ENCODE results near the gene DMAC1.
A peak's percentile ranks its signal among the peaks of the same experiment; 100 is the strongest.

Gene DMAC1

GRCh38 chr9:7784472-7784871 is 15.1 kb downstream of the DMAC1 start:
- Histone ChIP-seq H3K79me2 (ENCODE audit: insufficient read depth, low read depth) (no peaks in the 10 kb centered on the region), H3K4me3 (IDR thresholded peaks at IDR 0.05; ENCODE audit: insufficient read depth, low read depth, low read length) (no peak overlapping the region), H3K27me3 (ENCODE audit: insufficient read depth, low read depth) (peaks cover 42% of the 10 kb centered on the region), H3K4me2 (peak overlapping the region; percentile 75), H4K20me1 (ENCODE audit: insufficient read depth) (no peaks in the 10 kb centered on the region), H3K27ac (no peak overlapping the region), H3K36me3 (ENCODE audit: insufficient read depth) (no peaks in the 10 kb centered on the region), H3K9ac (no peak overlapping the region), H3K4me1 (ENCODE audit: low read depth, poor library complexity, severe bottlenecking) (peaks cover 36% of the 10 kb centered on the region), H2AFZ (ENCODE audit: low read depth) (no peak overlapping the region)
- no peak for TF ChIP-seq CTCF (conservative IDR thresholded peaks at IDR 0.05; ENCODE audit: low read depth, low read length)

- Histone ChIP-seq H4K20me1 (ENCODE audit: insufficient read depth) (no peaks in the 10 kb centered on the region), H2AFZ (ENCODE audit: low read depth) (no peak overlapping the region), H3K4me1 (ENCODE audit: low read depth, poor library complexity, severe bottlenecking) (peaks cover 36% of the 10 kb centered on the region), H3K4me2 (peak overlapping the region; percentile 75), H3K79me2 (ENCODE audit: insufficient read depth, low read depth) (no peaks in the 10 kb centered on the region), H3K27me3 (ENCODE audit: insufficient read depth, low read depth) (peaks cover 50% of the 10 kb centered on the region), H3K9ac (no peak overlapping the region), H3K4me3 (IDR thresholded peaks at IDR 0.05; ENCODE audit: insufficient read depth, low read depth, low read length) (no peak overlapping the region), H3K36me3 (ENCODE audit: insufficient read depth) (no peaks in the 10 kb centered on the region), H3K27ac (no peak overlapping the region)
- TF ChIP-seq CTCF (conservative IDR thresholded peaks at IDR 0.05; ENCODE audit: low read depth, low read length) = no peak
Measured at GRCh38 chr9:7783635-7784063, 15.9 kb downstream of the DMAC1 start.

GRCh38 chr9:7782400-7783120 is 17.0 kb downstream of the DMAC1 start:
- no peak for TF ChIP-seq CTCF (conservative IDR thresholded peaks at IDR 0.05; ENCODE audit: low read depth, low read length)
- Histone ChIP-seq H3K4me2 (peak overlapping the region; percentile 22; the same call in 1 of the 2 replicates), H3K27ac (no peak overlapping the region), H4K20me1 (ENCODE audit: insufficient read depth) (no peaks in the 10 kb centered on the region), H3K9ac (no peak overlapping the region), H3K36me3 (ENCODE audit: insufficient read depth) (no peaks in the 10 kb centered on the region), H3K27me3 (ENCODE audit: insufficient read depth, low read depth) (peaks cover 54% of the 10 kb centered on the region), H2AFZ (ENCODE audit: low read depth) (no peak overlapping the region), H3K4me3 (IDR thresholded peaks at IDR 0.05; ENCODE audit: insufficient read depth, low read depth, low read length) (no peak overlapping the region), H3K4me1 (ENCODE audit: low read depth, poor library complexity, severe bottlenecking) (peaks cover 36% of the 10 kb centered on the region), H3K79me2 (ENCODE audit: insufficient read depth, low read depth) (no peaks in the 10 kb centered on the region)

- H3K27me3 ChIP-seq (ENCODE audit: insufficient read depth, low read depth) = peaks cover 49% of the 10 kb centered on the region
- no peaks in the 10 kb centered on the region for H4K20me1 ChIP-seq (ENCODE audit: insufficient read depth)
- H3K36me3 ChIP-seq (ENCODE audit: insufficient read depth) = no peaks in the 10 kb centered on the region
- peaks cover 29% of the 10 kb centered on the region for H3K4me1 ChIP-seq (ENCODE audit: low read depth, poor library complexity, severe bottlenecking)
- no peak overlapping the region for H2AFZ ChIP-seq (ENCODE audit: low read depth)
- no peak overlapping the region for H3K27ac ChIP-seq
- H3K4me3 ChIP-seq (IDR thresholded peaks at IDR 0.05; ENCODE audit: insufficient read depth, low read depth, low read length) = no peak overlapping the region
- H3K4me2 ChIP-seq = no peak overlapping the region
- H3K79me2 ChIP-seq (ENCODE audit: insufficient read depth, low read depth) = no peaks in the 10 kb centered on the region
- no peak overlapping the region for H3K9ac ChIP-seq
- TF ChIP-seq CTCF (conservative IDR thresholded peaks at IDR 0.05; ENCODE audit: low read depth, low read length) = no peak
Measured at GRCh38 chr9:7780261-7780988, 19.2 kb downstream of the DMAC1 start.

All from KMS-11 (cell line).